ENCODE data around the gene GRAMD4. TPM values are rescaled to one million over a fixed set of nuclear protein-coding genes. Genes with fewer than 3 reads are reported as not detected.

GRAMD4 gene
- total RNA-seq = 6.6 and 11.5 TPM in 2 replicates

GRCh38 chr22:46619830-46620501, at the start of gene GRAMD4:
GRAMD4 (plus strand) TSS chr22:46620386; CDS start chr22:46626800, 6,414 bp downstream.

Other genes with a start within 250 kb of the GRAMD4 start
- 0.20 and 1.1 TPM in 2 replicates for gene CELSR1, start 82.8 kb upstream of the GRAMD4 start, total RNA-seq
- 18.7 and 36.6 TPM in 2 replicates for gene CERK, start 117.9 kb downstream of the GRAMD4 start, total RNA-seq
- 12.5 and 13.3 TPM in 2 replicates for gene TBC1D22A, start 142.3 kb downstream of the GRAMD4 start, total RNA-seq

All from subcutaneous preadipocyte (primary cell).